OCI-LY3 (cell line): ENCODE results near the gene RHBDD2.
A peak's percentile ranks its signal among the peaks of the same experiment; 100 is the strongest.
"Not testable (repeated sequence)": the region's sequence is repeated elsewhere in the genome, so short reads cannot be mapped to it uniquely, and the experiment has no call there.

ENCODE experiments used
- H2AFZ ChIP-seq: fragments of 200-600, 300-600 bp; shearing (Covaris generic); 2 replicates; pipeline ENCODE4 v1.6.0; 2014; ENCODE audit warnings: antibody characterized with exemption, low read depth, low read length
- H3K27ac ChIP-seq: fragments of 200-600, 300-600 bp; sonication (generic); 2 replicates; pipeline ENCODE4 v1.5.1; 2014; ENCODE audit warnings: mild to moderate bottlenecking, low read length, moderate library complexity, mixed read lengths
- H3K27me3 ChIP-seq: fragments of 200-600, 300-600 bp; sonication (generic); 2 replicates; pipeline ENCODE4 v1.6.1; 2014; ENCODE audit warnings: low read depth, low read length, mixed read lengths
- H3K36me3 ChIP-seq: fragments of 200-600, 300-600 bp; sonication (generic); replicated peaks from 2 replicates; pipeline ENCODE3; 2014; ENCODE audit warnings: low read depth, low read length, mixed read lengths
- H3K4me1 ChIP-seq: fragments of 300-600, 200-600 bp; sonication (generic); 2 replicates; pipeline ENCODE4 v1.6.1; 2014; ENCODE audit warnings: low read length, mixed read lengths
- H3K4me2 ChIP-seq: fragments of 200-600, 300-600 bp; sonication (generic); 2 replicates; pipeline ENCODE4 v1.6.1; 2014; ENCODE audit warnings: low read length, mixed read lengths
- H3K4me3 ChIP-seq: fragments of 300-600, 200-600 bp; sonication (generic); 2 replicates; pipeline ENCODE4 v1.5.1; 2014; ENCODE audit warnings: antibody characterized with exemption, mild to moderate bottlenecking, low read length, moderate library complexity
- H3K79me2 ChIP-seq: fragments of 300-600, 200-600 bp; shearing (Covaris generic); 2 replicates; pipeline ENCODE4 v1.6.1; 2014; ENCODE audit warnings: mild to moderate bottlenecking, low read length, mixed read lengths
- H3K9ac ChIP-seq: fragments of 300-600, 200-600 bp; shearing (Covaris generic); 2 replicates; pipeline ENCODE4 v1.6.0; 2014; ENCODE audit warnings: mild to moderate bottlenecking, low read length, moderate library complexity
- H3K9me3 ChIP-seq: fragments of 200-600, 300-600 bp; shearing (Covaris generic); 2 replicates; pipeline ENCODE4 v1.6.1; 2014; ENCODE audit warnings: low read length, mixed read lengths; ENCODE audit not compliant: insufficient read depth
- H4K20me1 ChIP-seq: fragments of 200-600, 300-600 bp; sonication (generic); 2 replicates; pipeline ENCODE4 v1.6.1; 2016; ENCODE audit warnings: low read length, mixed read lengths; ENCODE audit not compliant: insufficient read depth
- CTCF ChIP-seq: fragments of 200-600, 300-600 bp; sonication (generic); IDR thresholded peaks from 2 replicates; pipeline ENCODE4 v1.5.1; 2014; ENCODE audit warnings: antibody characterized with exemption, low read length, low read depth
- EZH2phosphoT487 ChIP-seq: fragments of 200-600 bp; shearing (Covaris generic); IDR thresholded peaks from 2 replicates; pipeline ENCODE4 v1.6.1; 2018; ENCODE audit warnings: antibody characterized with exemption, mixed run types, low read depth

RHBDD2 gene

GRCh38 chr7:75872073-75872782 is 6.6 kb upstream of the RHBDD2 start:
- TF ChIP-seq CTCF = no peak
- no peak for TF ChIP-seq EZH2phosphoT487
- H3K27me3 ChIP-seq = no peaks in the 10 kb centered on the region
- H3K79me2 ChIP-seq = no peaks in the 10 kb centered on the region
- no peaks in the 10 kb centered on the region for H3K9me3 ChIP-seq
- no peaks in the 10 kb centered on the region for H3K4me1 ChIP-seq
- H3K4me2 ChIP-seq = no peak overlapping the region
- no peaks in the 10 kb centered on the region for H3K36me3 ChIP-seq
- no peak overlapping the region for H2AFZ ChIP-seq
- no peak overlapping the region for H3K4me3 ChIP-seq
- no peak overlapping the region for H3K9ac ChIP-seq
- H4K20me1 ChIP-seq = no peaks in the 10 kb centered on the region
- no peak overlapping the region for H3K27ac ChIP-seq

- not testable (repeated sequence) for H3K4me2 ChIP-seq, H3K4me1 ChIP-seq, H3K9me3 ChIP-seq, H3K27ac ChIP-seq, H2AFZ ChIP-seq, H3K4me3 ChIP-seq, H3K79me2 ChIP-seq, H4K20me1 ChIP-seq, H3K36me3 ChIP-seq, H3K27me3 ChIP-seq, H3K9ac ChIP-seq
These were observed 4.7 kb upstream of the RHBDD2 start for GRCh38 chr7:75874180-75874579.

- H3K36me3 ChIP-seq = no peaks in the 10 kb centered on the region
- H4K20me1 ChIP-seq = no peaks in the 10 kb centered on the region
- H2AFZ ChIP-seq = peak overlapping the region; percentile 54
- H3K4me3 ChIP-seq = no peak overlapping the region
- no peak overlapping the region for H3K9ac ChIP-seq
- H3K27me3 ChIP-seq = no peaks in the 10 kb centered on the region
- TF ChIP-seq EZH2phosphoT487 (no peak), CTCF (no peak)
- peaks cover 14% of the 10 kb centered on the region for H3K79me2 ChIP-seq
- 0 out of 2 replicates have a peak overlapping the region, but pooled peaks have one; percentile 0 for H3K4me2 ChIP-seq
- H3K27ac ChIP-seq = no peak overlapping the region
- peaks cover 13% of the 10 kb centered on the region for H3K4me1 ChIP-seq
- no peaks in the 10 kb centered on the region for H3K9me3 ChIP-seq
These were observed 3.4 kb upstream of the RHBDD2 start for GRCh38 chr7:75875113-75876080.

- Histone ChIP-seq H3K4me2 (0 out of 2 replicates have a peak overlapping the region, but pooled peaks have one; percentile 0), H4K20me1 (no peaks in the 10 kb centered on the region), H3K4me3 (no peak overlapping the region), H3K79me2 (peaks cover 14% of the 10 kb centered on the region), H3K36me3 (peaks cover 2% of the 10 kb centered on the region), H3K27me3 (no peaks in the 10 kb centered on the region), H3K9me3 (no peaks in the 10 kb centered on the region), H3K4me1 (peaks cover 13% of the 10 kb centered on the region), H3K27ac (no peak overlapping the region), H3K9ac (no peak overlapping the region), H2AFZ (peak overlapping the region; percentile 54)
- TF ChIP-seq CTCF = no peak
- TF ChIP-seq EZH2phosphoT487 = no peak
These were observed 2.5 kb upstream of the RHBDD2 start for GRCh38 chr7:75876126-75876881.
